HepG2 (cell line): ENCODE measurements around the gene NOP9. TPM values are rescaled to one million over a fixed set of nuclear protein-coding genes. Genes with fewer than 3 reads are reported as not detected.

Source experiments
- ATM ChIP-seq: fragments of 450-650 bp; IDR thresholded peaks from 2 replicates; pipeline ENCODE4 v1.7.1; 2017; ENCODE audit warnings: mild to moderate bottlenecking, borderline replicate concordance
- BRD4 ChIP-seq: sonication (generic); formaldehyde crosslinking; IDR thresholded peaks from 2 replicates; pipeline ENCODE4 v1.4.0; 2020; ENCODE audit warnings: missing genetic modification reagents
- CREB3 ChIP-seq: sonication (generic); formaldehyde crosslinking; IDR thresholded peaks from 2 replicates; pipeline ENCODE4 v1.5.0; 2020; ENCODE audit warnings: missing genetic modification reagents
- DPF2 ChIP-seq: sonication (generic); formaldehyde crosslinking; IDR thresholded peaks from 2 replicates; pipeline ENCODE4 v1.4.0; 2020; ENCODE audit warnings: mild to moderate bottlenecking, low read depth, missing genetic modification reagents, borderline replicate concordance
- FOSL2 ChIP-seq: sonication (generic); formaldehyde crosslinking; IDR thresholded peaks from 2 replicates; pipeline ENCODE4 v1.4.0; 2020; ENCODE audit warnings: missing genetic modification reagents
- IKZF4 ChIP-seq: sonication (generic); formaldehyde crosslinking; IDR thresholded peaks from 2 replicates; pipeline ENCODE4 v1.5.1; 2020; ENCODE audit warnings: borderline replicate concordance, mild to moderate bottlenecking, low read depth, missing genetic modification reagents; ENCODE audit errors: not compliant biosample characterization
- IRF1 ChIP-seq: sonication (generic); formaldehyde crosslinking; IDR thresholded peaks from 2 replicates; pipeline ENCODE4 v1.4.0; 2020; ENCODE audit warnings: low read depth, mild to moderate bottlenecking, missing genetic modification reagents
- ISX ChIP-seq: sonication (generic); formaldehyde crosslinking; conservative IDR thresholded peaks from 2 replicates; pipeline ENCODE4 v1.5.0; 2020; ENCODE audit warnings: missing genetic modification reagents
- MTA1 ChIP-seq: sonication (generic); formaldehyde crosslinking; IDR thresholded peaks from 2 replicates; pipeline ENCODE4 v1.4.0; 2020; ENCODE audit warnings: missing genetic modification reagents, mild to moderate bottlenecking, borderline replicate concordance
- MXD4 ChIP-seq: IDR thresholded peaks from 2 replicates; pipeline ENCODE4 v1.6.1; 2016; ENCODE audit warnings: mild to moderate bottlenecking, missing biosample characterization, missing genetic modification reagents
- SAP130 ChIP-seq: IDR thresholded peaks from 2 replicates; pipeline ENCODE4 v1.6.1; 2016; ENCODE audit warnings: low read depth
- SATB2 ChIP-seq: sonication (generic); formaldehyde crosslinking; IDR thresholded peaks from 2 replicates; pipeline ENCODE4 v1.5.0; 2020; ENCODE audit warnings: missing genetic modification reagents
- SRY ChIP-seq: sonication (generic); formaldehyde crosslinking; IDR thresholded peaks from 2 replicates; pipeline ENCODE4 v1.8.0; 2022; ENCODE audit warnings: mild to moderate bottlenecking, missing genetic modification reagents
- TARDBP ChIP-seq: sonication (generic); formaldehyde crosslinking; IDR thresholded peaks from 2 replicates; pipeline ENCODE4 v1.8.0; 2022; ENCODE audit warnings: mild to moderate bottlenecking, missing genetic modification reagents
- TOPORS ChIP-seq: sonication (generic); formaldehyde crosslinking; IDR thresholded peaks from 2 replicates; pipeline ENCODE4 v1.8.0; 2023; ENCODE audit warnings: mild to moderate bottlenecking, missing genetic modification reagents
- TRIM22 ChIP-seq: fragments of 450-650 bp; IDR thresholded peaks from 2 replicates; pipeline ENCODE4 v1.6.1; 2017
- ZIK1 ChIP-seq: sonication (generic); formaldehyde crosslinking; IDR thresholded peaks from 2 replicates; pipeline ENCODE4 v1.5.0; 2020; ENCODE audit warnings: mild to moderate bottlenecking, low read depth, missing genetic modification reagents, borderline replicate concordance
- ZNF251 ChIP-seq: sonication (generic); formaldehyde crosslinking; IDR thresholded peaks from 2 replicates; pipeline ENCODE4 v1.9.0; 2021; ENCODE audit warnings: mild to moderate bottlenecking, missing genetic modification reagents
- ZNF280B ChIP-seq: sonication (generic); formaldehyde crosslinking; IDR thresholded peaks from 2 replicates; pipeline ENCODE4 v1.5.0; 2020; ENCODE audit warnings: missing genetic modification reagents, mild to moderate bottlenecking, borderline replicate concordance
- ZNF431 ChIP-seq: sonication (generic); formaldehyde crosslinking; IDR thresholded peaks from 2 replicates; pipeline ENCODE4 v1.9.0; 2022; ENCODE audit warnings: missing genetic modification reagents, low read depth, mild to moderate bottlenecking, borderline replicate concordance
- ZNF496 ChIP-seq: sonication (generic); formaldehyde crosslinking; IDR thresholded peaks from 2 replicates; pipeline ENCODE4 v1.8.1; 2023; ENCODE audit warnings: mild to moderate bottlenecking, moderate library complexity, missing genetic modification reagents; ENCODE audit not compliant: insufficient replicate concordance
- ZNF749 ChIP-seq: sonication (generic); formaldehyde crosslinking; IDR thresholded peaks from 2 replicates; pipeline ENCODE4 v1.8.0; 2022; ENCODE audit warnings: mild to moderate bottlenecking, missing genetic modification reagents, moderate library complexity, borderline replicate concordance
- ZNF878 ChIP-seq: sonication (generic); formaldehyde crosslinking; IDR thresholded peaks from 2 replicates; pipeline ENCODE4 v1.8.1; 2023; ENCODE audit warnings: mild to moderate bottlenecking, missing genetic modification reagents, moderate library complexity
- polyA plus RNA-seq, 8 experiments: library from polyadenylated mRNA; depleted of rRNA in 3 of 8; stranded (reverse) in 7 of 8; unstranded in 1 of 8; fragments of >200 nt; fragmentation: Illumina TruSeq in 4 of 8; extraction: Trizol in 4 of 8; gene quantifications; 2 replicates each; pipeline versions ENCODE4 v1.2.1 to v1.2.3, GENCODE V29; 2011 to 2016; ENCODE audit warnings: low read depth in 4 of 8, missing spikeins in 1 of 8, mixed read lengths in 1 of 8; ENCODE audit not compliant: insufficient read depth in 1 of 8
- total RNA-seq, 5 experiments: library from RNA; depleted of rRNA; stranded (reverse); fragments of >200 nt; fragmentation: Illumina TruSeq; extraction: Trizol; gene quantifications; 2 replicates each; pipeline ENCODE4 v1.2.3, GENCODE V29; 2016; ENCODE audit warnings: low read depth in 1 of 5
- TF ChIP-seq, protein P1 (sequence below): IDR thresholded peaks from 2 replicates; pipeline ENCODE4 v1.6.1; 2016; ENCODE audit warnings: missing compliant biosample characterization, missing genetic modification reagents, borderline replicate concordance

The NOP9 gene
- total and polyA plus RNA-seq, 2 of the 13 experiments (the other 11 are each of a cell fraction or from before 2014, with no cell fraction given): 24.5 to 61.6 TPM

GRCh38 chr14:24255931-24256711 lies 43.5 kb upstream of the NOP9 start (continued):
- TF ChIP-seq MTA1 (CRISPR knock-in tag) (peak; percentile 97; the same call in 1 of the 2 replicates), CREB3 (no peak), IRF1 (CRISPR knock-in tag) (no peak), IKZF4 (CRISPR knock-in tag) (no peak), MXD4 (0 out of 2 replicates have a peak, but pooled peaks have one; percentile 5), ZNF749 (no peak), ZNF496 (CRISPR knock-in tag) (no peak), SAP130 (CRISPR knock-in tag) (no peak), SRY (no peak), DPF2 (CRISPR knock-in tag) (0 out of 2 replicates have a peak, but pooled peaks have one; percentile 26), ATM (no peak), ZNF431 (CRISPR knock-in tag) (0 out of 2 replicates have a peak, but pooled peaks have one; percentile 74), TOPORS (CRISPR knock-in tag) (peak; percentile 49), ZIK1 (CRISPR knock-in tag) (no peak), TARDBP (CRISPR knock-in tag) (peak; percentile 17), TRIM22 (no peak), FOSL2 (no peak), SATB2 (CRISPR knock-in tag) (no peak), ZNF878 (peak; percentile 79; the same call in 1 of the 2 replicates), ZNF251 (CRISPR knock-in tag) (no peak), ISX (no peak), ZNF280B (CRISPR knock-in tag) (peak; percentile 87; the same call in 1 of the 2 replicates), BRD4 (CRISPR knock-in tag) (no peak)
- TF ChIP-seq, protein P1, sequence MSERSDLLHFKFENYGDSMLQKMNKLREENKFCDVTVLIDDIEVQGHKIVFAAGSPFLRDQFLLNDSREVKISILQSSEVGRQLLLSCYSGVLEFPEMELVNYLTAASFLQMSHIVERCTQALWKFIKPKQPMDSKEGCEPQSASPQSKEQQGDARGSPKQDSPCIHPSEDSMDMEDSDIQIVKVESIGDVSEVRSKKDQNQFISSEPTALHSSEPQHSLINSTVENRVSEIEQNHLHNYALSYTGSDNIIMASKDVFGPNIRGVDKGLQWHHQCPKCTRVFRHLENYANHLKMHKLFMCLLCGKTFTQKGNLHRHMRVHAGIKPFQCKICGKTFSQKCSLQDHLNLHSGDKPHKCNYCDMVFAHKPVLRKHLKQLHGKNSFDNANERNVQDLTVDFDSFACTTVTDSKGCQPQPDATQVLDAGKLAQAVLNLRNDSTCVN (CRISPR knock-in tag): no peak
